Limb (tissue), 2 donors: ENCODE results near the gene OGG1.

Experiments used
- DNase-seq, 2 donors: peaks; one replicate each; pipeline ENCODE4 v3.0.0-alpha.2; 2016; ENCODE audit errors: extremely low spot score in 2 of 2

OGG1 gene

DNA sequence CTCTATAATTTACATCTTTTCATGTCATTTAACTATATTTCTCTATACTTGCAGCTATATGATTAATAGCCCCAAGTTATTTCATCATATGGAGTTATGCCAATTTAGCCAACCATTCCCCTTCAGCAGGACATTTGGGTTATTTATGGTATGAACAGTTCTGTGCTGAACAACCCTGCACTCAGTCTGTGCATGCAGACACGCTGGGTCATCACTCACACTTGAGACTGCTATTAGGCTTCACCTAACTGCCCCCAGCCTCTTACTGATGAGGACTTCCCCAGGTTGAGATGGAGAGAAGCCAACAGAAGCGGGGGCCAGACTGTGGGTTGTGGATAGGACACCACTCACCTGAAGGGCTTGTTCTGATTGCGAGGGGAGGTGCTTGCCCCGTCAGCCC is 35.2 kb downstream of the OGG1 start:
- no peak for DNase-seq

GRCh38 chr3:9785602-9786001 is 35.9 kb downstream of the OGG1 start:
- DNase-seq, result no peak

DNA sequence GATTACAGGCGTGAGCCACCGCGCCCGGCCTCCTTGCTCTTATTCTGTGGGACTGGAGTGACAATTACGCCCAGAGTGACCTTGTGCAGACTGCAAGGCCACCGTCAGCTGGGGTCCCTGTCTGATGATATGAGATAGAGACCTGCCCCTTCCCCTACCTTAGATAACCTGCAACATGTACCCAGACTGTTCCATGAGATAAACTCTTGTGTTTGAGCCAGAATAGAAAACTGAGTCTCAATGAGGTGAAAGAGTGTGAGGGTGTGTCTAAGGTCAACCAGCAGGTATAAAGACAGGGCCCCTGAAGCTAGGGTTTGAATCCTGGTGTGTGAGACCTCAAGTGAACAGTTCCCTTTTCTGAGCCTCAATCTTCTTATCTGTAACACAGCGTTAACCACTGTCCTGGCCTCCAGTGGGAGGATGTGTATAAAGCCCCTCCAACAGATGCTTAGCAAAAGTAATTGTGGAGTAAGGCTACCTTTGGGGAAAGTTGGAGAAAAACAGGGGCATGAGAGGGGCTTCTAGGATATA is 36.5 kb downstream of the OGG1 start:
- DNase-seq, result no peak

DNA sequence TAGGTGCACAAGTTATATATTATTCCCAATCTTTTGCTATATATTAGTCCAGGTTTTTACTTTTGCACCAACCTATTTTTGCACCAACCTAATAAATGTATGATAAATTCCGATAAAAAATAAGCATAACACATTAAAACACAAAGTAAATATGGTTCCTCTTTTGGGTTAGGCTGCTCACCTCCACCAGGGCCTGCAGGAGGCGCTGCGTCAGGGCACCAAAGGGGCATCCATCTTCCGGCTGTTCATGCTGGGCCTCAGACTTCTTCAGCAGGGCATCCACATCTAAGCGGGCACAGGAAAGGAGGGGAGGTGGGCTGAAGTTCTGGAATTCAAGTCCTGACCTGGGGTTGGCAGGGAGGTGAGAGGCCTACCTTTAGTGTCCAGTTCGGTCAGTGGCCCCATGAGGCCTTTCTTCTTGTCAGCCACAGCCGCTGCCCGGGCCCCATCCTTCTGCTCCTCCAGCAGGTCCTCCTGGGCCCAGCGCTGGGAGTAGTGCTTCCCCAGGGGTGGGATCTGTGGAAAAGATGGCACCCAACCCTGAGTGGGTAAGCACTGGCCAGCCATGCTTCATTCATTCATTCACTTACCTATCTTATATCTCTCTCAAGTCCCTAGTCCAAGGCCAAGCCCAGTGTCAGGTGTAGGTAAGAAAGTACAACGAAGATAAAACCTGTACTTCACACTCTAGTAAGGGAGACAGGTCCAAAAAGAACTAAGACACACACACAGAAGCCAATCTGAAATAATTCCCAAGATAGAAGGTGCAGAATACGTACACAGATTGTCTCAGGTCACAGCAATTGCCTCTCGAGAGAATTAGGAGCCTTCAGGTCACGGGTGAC is 37.3 kb downstream of the OGG1 start:
- no peak for DNase-seq

- no peak for DNase-seq
Measured at GRCh38 chr3:9787714-9788113, 38.0 kb downstream of the OGG1 start.

GRCh38 chr3:9791127-9791526 is 41.4 kb downstream of the OGG1 start:
- no peak for DNase-seq

GRCh38 chr3:9791790-9792404 is 42.1 kb downstream of the OGG1 start:
- DNase-seq, result no peak

GRCh38 chr3:9792405-9793160 is 42.8 kb downstream of the OGG1 start, which contains the start of the genes ARPC4 and TADA3:
ARPC4 (plus strand) TSS chr3:9793082; CDS start chr3:9793122, 40 bp downstream.
TADA3 (minus strand) TSS chr3:9792473; CDS start chr3:9791466, 1,007 bp downstream.
- DNase-seq, result peak; percentile 96

- no peak for DNase-seq
Measured at GRCh38 chr3:9793161-9793781, 43.5 kb downstream of the OGG1 start.

DNA sequence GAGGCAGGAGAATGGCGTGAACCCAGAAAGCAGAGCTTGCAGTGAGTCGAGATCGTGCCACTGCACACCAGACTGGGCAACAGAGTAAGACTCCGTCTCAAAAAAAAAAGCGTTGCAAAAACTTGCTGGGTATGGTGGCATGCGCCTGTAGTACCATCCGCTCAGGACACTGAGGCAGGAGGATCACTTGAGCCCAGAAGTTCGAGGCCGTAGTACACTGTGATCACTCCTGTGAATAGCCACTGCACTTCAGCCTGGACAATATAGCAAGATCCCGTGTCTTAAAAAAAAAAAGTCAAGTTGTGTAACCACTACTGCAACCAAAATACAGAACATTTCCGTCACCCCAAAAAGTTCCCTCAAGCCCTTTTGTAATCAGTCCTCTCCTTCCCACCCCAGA is 44.6 kb downstream of the OGG1 start:
- DNase-seq, result no peak

- DNase-seq, result no peak
Measured at GRCh38 chr3:9795207-9795606, 45.5 kb downstream of the OGG1 start.

GRCh38 chr3:9797196-9797945 is 47.6 kb downstream of the OGG1 start:
- DNase-seq, result no peak

DNA sequence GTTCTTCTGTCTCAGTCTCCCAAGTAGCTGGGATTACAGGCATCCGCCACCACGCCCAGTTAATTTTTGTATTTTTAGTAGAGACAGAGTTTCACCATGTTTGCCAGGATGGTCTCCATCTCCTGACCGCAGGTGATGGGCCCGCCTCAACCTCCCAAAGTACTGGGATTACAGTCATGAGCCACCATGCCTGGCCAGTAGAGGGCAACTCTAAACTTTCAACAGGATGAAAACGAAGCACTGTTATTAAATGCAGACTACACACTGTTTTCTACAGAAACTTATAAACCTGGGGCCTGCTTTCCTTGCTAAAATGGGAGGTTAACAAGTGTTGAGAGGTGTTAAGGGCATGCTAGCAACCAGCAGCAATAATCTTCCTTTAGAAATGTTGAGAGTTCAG is 50.8 kb downstream of the OGG1 start:
- DNase-seq, result no peak

DNA sequence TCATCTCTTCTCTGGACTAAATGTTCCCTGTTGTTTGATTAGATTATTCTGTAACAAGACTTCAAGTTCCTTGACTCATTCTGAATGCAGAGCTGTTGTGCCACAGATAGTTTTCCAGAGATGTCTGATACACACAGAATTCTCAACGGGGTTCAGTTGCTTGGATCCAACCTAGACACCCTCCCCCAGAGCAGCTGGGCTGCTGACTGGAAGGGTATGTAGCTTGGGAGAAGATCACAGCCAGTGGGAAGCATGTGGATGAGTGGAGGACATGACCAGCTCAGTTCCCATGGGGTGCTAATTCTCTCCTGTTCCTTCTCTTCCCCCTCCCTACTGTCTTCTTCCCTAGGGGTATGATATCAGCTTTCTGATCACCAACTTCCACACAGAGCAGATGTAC is 53.7 kb downstream of the OGG1 start:
- no peak for DNase-seq

DNA sequence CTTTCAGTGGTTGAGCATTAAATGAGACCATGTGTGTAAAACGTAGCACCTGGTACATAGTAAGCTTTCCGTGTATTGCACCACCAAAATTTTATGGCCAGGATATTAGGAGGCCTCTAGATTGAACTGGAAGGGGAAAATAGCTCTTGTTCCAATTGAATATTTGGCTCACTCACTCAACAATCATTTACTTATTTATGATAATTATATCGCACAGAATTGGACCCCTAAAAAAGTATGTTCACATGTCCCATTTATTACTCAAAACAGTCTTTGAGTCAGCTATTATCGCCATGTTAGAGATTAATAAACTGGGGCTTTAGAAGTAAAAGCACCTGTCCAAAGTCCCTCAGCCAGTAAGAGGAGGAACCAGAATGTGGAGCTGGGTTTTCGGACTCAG is 55.2 kb downstream of the OGG1 start:
- DNase-seq, result no peak

- DNase-seq, result no peak
Measured at GRCh38 chr3:9806137-9806536, 56.4 kb downstream of the OGG1 start.
